SU-DHL-6 (cell line): ENCODE measurements around the gene LRRTM4.

Experiments used
- H2AFZ ChIP-seq: fragments of 200-600 bp; sonication (generic); 2 replicates; pipeline ENCODE4 v1.6.1; 2014; ENCODE audit warnings: low read depth, mild to moderate bottlenecking, moderate library complexity, mixed read lengths, antibody characterized with exemption, low read length; ENCODE audit not compliant: severe bottlenecking
- H3F3A ChIP-seq: fragments of 200-600 bp; shearing (Covaris generic); 2 replicates; pipeline ENCODE4 v1.6.0; 2016; ENCODE audit warnings: antibody characterized with exemption, mild to moderate bottlenecking; ENCODE audit not compliant: insufficient read depth
- H3K27ac ChIP-seq: fragments of 200-600 bp; sonication (generic); 2 replicates; pipeline ENCODE4 v1.5.1; 2016; ENCODE audit warnings: low read depth, mild to moderate bottlenecking, low read length, moderate library complexity, mixed read lengths
- H3K27me3 ChIP-seq: fragments of 200-600 bp; sonication (generic), shearing (Covaris generic); 2 replicates; pipeline ENCODE4 v1.6.0; 2014; ENCODE audit warnings: mild to moderate bottlenecking, low read length
- H3K36me3 ChIP-seq: fragments of 200-600 bp; sonication (generic); 2 replicates; pipeline ENCODE4 v1.6.1; 2014; ENCODE audit warnings: mild to moderate bottlenecking, low read length, mixed read lengths
- H3K4me2 ChIP-seq: fragments of 300-600, 200-600 bp; shearing (Covaris generic), sonication (generic); 2 replicates; pipeline ENCODE4 v1.6.0; 2014; ENCODE audit warnings: low read length, low read depth, mild to moderate bottlenecking; ENCODE audit not compliant: poor library complexity, severe bottlenecking
- H3K4me3 ChIP-seq: fragments of 200-600 bp; sonication (generic); 2 replicates; pipeline ENCODE4 v1.5.1; 2014; ENCODE audit warnings: antibody characterized with exemption, low read length, mild to moderate bottlenecking, mixed read lengths; ENCODE audit not compliant: insufficient read depth, poor library complexity, severe bottlenecking
- H3K79me2 ChIP-seq: fragments of 200-600 bp; sonication (generic); 2 replicates; pipeline ENCODE4 v1.6.1; 2014; ENCODE audit warnings: mild to moderate bottlenecking, low read length, moderate library complexity; ENCODE audit not compliant: insufficient read depth
- H3K9ac ChIP-seq: fragments of 200-600 bp; sonication (generic); 2 replicates; pipeline ENCODE4 v1.7.0; 2014; ENCODE audit warnings: mild to moderate bottlenecking, low read length
- H3K9me2 ChIP-seq: fragments of 200-600 bp; sonication (generic); replicated peaks from 2 replicates; pipeline ENCODE4 v1.6.1; 2014; ENCODE audit warnings: low read length; ENCODE audit not compliant: insufficient read depth
- H3K9me3 ChIP-seq: fragments of 200-600 bp; sonication (generic); 2 replicates; pipeline ENCODE4 v1.6.1; 2014; ENCODE audit warnings: low read length, mixed read lengths; ENCODE audit not compliant: insufficient read depth
- H4K20me1 ChIP-seq: fragments of 200-600 bp; sonication (generic); 2 replicates; pipeline ENCODE4 v1.6.1; 2014; ENCODE audit warnings: low read depth, mild to moderate bottlenecking, antibody characterized with exemption, low read length, moderate library complexity, mixed read lengths
- EZH2phosphoT487 ChIP-seq: fragments of 200-600 bp; sonication (generic), shearing (Covaris generic); conservative IDR thresholded peaks from 2 replicates; pipeline ENCODE4 v1.6.1; 2018; ENCODE audit warnings: mild to moderate bottlenecking, antibody characterized with exemption, low read length, moderate library complexity, mixed read lengths
- TF ChIP-seq, protein P1 (sequence below): fragments of 200-600 bp; sonication (generic); IDR thresholded peaks from one replicate; pipeline ENCODE4 v1.5.1; 2017; ENCODE audit warnings: antibody characterized with exemption, mild to moderate bottlenecking, low read length, moderate library complexity; ENCODE audit not compliant: insufficient read depth, poor library complexity, severe bottlenecking

LRRTM4 gene

DNA sequence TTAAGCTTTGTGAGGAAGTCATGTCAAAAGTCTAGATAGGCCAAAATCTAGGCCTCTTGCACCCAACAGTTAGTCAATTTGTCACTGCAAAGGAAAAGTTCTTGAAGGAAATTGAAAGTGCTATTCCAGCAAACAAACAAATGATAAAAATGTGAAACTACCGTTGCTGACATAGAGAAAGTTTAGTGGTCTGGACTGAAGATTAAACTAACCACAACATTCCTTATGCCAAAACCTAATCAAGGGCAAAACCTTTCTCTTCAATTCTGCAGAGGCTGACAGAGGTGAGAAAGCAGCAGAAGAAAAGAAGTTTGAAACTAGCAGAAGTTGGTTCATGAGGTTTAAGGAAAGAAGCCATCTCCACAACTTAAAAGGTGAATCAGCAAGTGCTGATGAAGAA, 44.0 kb upstream of the LRRTM4 start:
- Histone ChIP-seq H3K27me3 (no peaks in the 10 kb centered on the region), H3K4me3 (no peak overlapping the region), H3K9ac (no peak overlapping the region), H2AFZ (no peak overlapping the region), H3K79me2 (no peaks in the 10 kb centered on the region), H3K27ac (no peak overlapping the region), H4K20me1 (no peaks in the 10 kb centered on the region), H3K4me2 (no peak overlapping the region), H3K36me3 (no peaks in the 10 kb centered on the region), H3K9me2 (no peaks in the 10 kb centered on the region), H3F3A (no peaks in the 10 kb centered on the region), H3K9me3 (no peaks in the 10 kb centered on the region)
- TF ChIP-seq, protein P1, sequence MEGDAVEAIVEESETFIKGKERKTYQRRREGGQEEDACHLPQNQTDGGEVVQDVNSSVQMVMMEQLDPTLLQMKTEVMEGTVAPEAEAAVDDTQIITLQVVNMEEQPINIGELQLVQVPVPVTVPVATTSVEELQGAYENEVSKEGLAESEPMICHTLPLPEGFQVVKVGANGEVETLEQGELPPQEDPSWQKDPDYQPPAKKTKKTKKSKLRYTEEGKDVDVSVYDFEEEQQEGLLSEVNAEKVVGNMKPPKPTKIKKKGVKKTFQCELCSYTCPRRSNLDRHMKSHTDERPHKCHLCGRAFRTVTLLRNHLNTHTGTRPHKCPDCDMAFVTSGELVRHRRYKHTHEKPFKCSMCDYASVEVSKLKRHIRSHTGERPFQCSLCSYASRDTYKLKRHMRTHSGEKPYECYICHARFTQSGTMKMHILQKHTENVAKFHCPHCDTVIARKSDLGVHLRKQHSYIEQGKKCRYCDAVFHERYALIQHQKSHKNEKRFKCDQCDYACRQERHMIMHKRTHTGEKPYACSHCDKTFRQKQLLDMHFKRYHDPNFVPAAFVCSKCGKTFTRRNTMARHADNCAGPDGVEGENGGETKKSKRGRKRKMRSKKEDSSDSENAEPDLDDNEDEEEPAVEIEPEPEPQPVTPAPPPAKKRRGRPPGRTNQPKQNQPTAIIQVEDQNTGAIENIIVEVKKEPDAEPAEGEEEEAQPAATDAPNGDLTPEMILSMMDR, result no peak
- no peak for TF ChIP-seq EZH2phosphoT487

DNA sequence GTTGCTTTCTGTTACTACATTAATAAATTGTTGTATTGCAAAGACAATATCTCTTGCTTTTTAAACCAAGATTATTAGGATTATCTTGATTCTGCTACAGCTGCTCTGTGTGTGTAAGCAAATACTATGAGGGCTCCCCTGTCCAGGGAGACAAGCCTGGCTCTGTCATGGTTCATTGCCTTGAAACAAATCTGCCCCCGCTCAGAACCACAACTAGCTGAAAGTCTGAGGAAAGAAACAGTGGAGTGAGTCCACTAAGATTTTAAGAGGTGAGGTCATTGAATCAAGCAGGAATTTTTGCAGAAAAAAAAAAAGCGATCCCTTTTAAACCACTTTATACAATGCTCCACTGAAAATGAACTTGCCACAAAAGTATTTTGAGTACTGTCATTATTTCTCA, 30.8 kb upstream of the LRRTM4 start:
- Histone ChIP-seq H2AFZ (no peak overlapping the region), H3K79me2 (no peaks in the 10 kb centered on the region), H3K4me2 (no peak overlapping the region), H3F3A (no peaks in the 10 kb centered on the region), H3K9ac (no peak overlapping the region), H3K27ac (no peak overlapping the region), H3K9me2 (no peaks in the 10 kb centered on the region), H4K20me1 (no peaks in the 10 kb centered on the region), H3K27me3 (no peaks in the 10 kb centered on the region), H3K9me3 (no peaks in the 10 kb centered on the region), H3K4me3 (no peak overlapping the region), H3K36me3 (no peaks in the 10 kb centered on the region)
- TF ChIP-seq EZH2phosphoT487, result no peak
- TF ChIP-seq, protein P1, result no peak

DNA sequence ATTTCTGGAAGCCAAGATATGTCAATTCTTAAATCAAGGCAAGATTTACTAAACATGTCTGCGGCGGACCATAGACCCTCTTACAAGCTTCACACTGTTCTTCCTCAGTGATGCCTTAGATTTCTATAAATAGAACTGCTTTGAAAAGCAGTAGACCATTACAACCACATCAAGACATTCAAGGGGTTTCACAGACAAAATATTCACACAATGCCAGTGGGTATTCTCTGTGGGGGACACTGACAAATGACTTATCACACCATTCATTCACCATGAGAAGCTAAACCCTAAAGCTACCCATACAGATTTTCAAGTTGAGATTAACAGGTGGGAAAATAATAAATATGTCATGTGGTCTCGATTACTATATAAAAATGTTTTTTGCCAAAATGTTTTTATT, 15.9 kb upstream of the LRRTM4 start:
- Histone ChIP-seq H4K20me1 (no peaks in the 10 kb centered on the region), H3K36me3 (no peaks in the 10 kb centered on the region), H3K9ac (no peak overlapping the region), H3K4me3 (no peak overlapping the region), H2AFZ (no peak overlapping the region), H3K9me3 (no peaks in the 10 kb centered on the region), H3K27me3 (no peaks in the 10 kb centered on the region), H3F3A (no peaks in the 10 kb centered on the region), H3K27ac (no peak overlapping the region), H3K9me2 (no peaks in the 10 kb centered on the region), H3K4me2 (no peak overlapping the region), H3K79me2 (no peaks in the 10 kb centered on the region)
- no peak for TF ChIP-seq EZH2phosphoT487
- TF ChIP-seq, protein P1, result no peak

DNA sequence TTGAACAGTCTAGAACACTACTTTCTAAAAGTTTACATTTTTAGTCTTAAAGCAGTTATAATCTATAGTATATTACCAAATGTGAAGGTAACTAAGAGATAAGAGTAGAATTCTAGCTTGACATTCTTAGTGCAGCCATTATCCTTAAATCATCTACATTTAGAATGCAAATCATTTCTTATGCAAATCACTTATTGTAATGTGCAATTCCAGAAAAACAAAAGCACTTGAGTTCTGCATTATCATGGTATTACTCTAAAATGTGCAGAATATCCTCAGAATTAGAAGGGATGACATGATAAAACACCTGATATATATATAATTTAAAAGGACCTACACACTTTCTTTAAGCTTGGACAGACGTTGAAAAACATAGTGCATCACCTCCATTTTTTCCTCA, 712 bp upstream of the LRRTM4 start:
- no peak for TF ChIP-seq EZH2phosphoT487
- TF ChIP-seq, protein P1, result no peak
- Histone ChIP-seq H3K4me2 (no peak overlapping the region), H3F3A (no peaks in the 10 kb centered on the region), H3K9me2 (no peaks in the 10 kb centered on the region), H3K79me2 (no peaks in the 10 kb centered on the region), H3K4me3 (no peak overlapping the region), H2AFZ (no peak overlapping the region), H4K20me1 (no peaks in the 10 kb centered on the region), H3K9me3 (no peaks in the 10 kb centered on the region), H3K27ac (no peak overlapping the region), H3K36me3 (no peaks in the 10 kb centered on the region), H3K27me3 (no peaks in the 10 kb centered on the region), H3K9ac (no peak overlapping the region)
